ENCODE measurements around the gene ART3. TPM values are rescaled to one million over a fixed set of nuclear protein-coding genes. Genes with fewer than 3 reads are reported as not detected.
A peak's percentile ranks its signal among the peaks of the same experiment; 100 is the strongest.

Gene ART3
- total RNA-seq, 1 donor from 2014 or later: 0.45 TPM

GRCh38 chr4:76090241-76090691 lies 15.8 kb downstream of the ART3 start:
- DNase-seq (ENCODE audit: low spot score in 2 of 2, unreplicated experiment in 2 of 2): no peak

DNA sequence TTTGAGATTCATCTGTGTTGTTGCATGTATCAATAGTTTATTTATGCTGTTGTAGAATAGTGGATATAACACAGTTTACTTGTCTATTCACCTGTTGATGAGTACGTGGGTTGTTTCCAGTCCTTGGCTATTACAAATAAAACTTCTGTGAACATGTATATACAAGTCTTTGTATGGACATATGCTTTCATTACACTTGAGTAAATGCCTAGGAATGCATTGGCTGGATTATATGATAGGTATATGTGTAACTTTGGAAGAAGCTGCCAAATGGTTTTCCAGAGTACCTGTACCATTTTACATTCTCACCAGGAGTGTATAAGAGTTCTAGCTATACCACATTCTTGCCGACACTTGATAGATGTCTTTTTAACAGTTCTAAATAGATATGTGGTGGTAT lies 16.5 kb downstream of the ART3 start:
- H3K4me3 Mint-ChIP-seq: no peak overlapping the region
- TF ChIP-seq, protein P1, sequence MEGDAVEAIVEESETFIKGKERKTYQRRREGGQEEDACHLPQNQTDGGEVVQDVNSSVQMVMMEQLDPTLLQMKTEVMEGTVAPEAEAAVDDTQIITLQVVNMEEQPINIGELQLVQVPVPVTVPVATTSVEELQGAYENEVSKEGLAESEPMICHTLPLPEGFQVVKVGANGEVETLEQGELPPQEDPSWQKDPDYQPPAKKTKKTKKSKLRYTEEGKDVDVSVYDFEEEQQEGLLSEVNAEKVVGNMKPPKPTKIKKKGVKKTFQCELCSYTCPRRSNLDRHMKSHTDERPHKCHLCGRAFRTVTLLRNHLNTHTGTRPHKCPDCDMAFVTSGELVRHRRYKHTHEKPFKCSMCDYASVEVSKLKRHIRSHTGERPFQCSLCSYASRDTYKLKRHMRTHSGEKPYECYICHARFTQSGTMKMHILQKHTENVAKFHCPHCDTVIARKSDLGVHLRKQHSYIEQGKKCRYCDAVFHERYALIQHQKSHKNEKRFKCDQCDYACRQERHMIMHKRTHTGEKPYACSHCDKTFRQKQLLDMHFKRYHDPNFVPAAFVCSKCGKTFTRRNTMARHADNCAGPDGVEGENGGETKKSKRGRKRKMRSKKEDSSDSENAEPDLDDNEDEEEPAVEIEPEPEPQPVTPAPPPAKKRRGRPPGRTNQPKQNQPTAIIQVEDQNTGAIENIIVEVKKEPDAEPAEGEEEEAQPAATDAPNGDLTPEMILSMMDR (IDR thresholded peaks at IDR 0.05; ENCODE audit: unreplicated experiment): no peak
- no peaks in the 10 kb centered on the region for H3K27me3 Mint-ChIP-seq (ENCODE audit: low read depth)
- no peak for DNase-seq (ENCODE audit: low spot score in 2 of 2, unreplicated experiment in 2 of 2)
- H3K27ac Mint-ChIP-seq: no peak overlapping the region
- peaks cover 23% of the 10 kb centered on the region for H3K4me1 Mint-ChIP-seq
- H3K36me3 Mint-ChIP-seq: no peaks in the 10 kb centered on the region
- peaks cover 3% of the 10 kb centered on the region for H3K9me3 Mint-ChIP-seq

More at GRCh38 chr4:76090241-76090691, 15.8 kb downstream of the ART3 start:
- H3K9me3 Mint-ChIP-seq: peaks cover 3% of the 10 kb centered on the region
- no peaks in the 10 kb centered on the region for H3K36me3 Mint-ChIP-seq
- H3K4me1 Mint-ChIP-seq: peaks cover 18% of the 10 kb centered on the region
- TF ChIP-seq, protein P1 (IDR thresholded peaks at IDR 0.05; ENCODE audit: unreplicated experiment): no peak
- H3K27me3 Mint-ChIP-seq (ENCODE audit: low read depth): no peaks in the 10 kb centered on the region
- H3K27ac Mint-ChIP-seq: peak overlapping the region; percentile 10
- no peak overlapping the region for H3K4me3 Mint-ChIP-seq

DNA sequence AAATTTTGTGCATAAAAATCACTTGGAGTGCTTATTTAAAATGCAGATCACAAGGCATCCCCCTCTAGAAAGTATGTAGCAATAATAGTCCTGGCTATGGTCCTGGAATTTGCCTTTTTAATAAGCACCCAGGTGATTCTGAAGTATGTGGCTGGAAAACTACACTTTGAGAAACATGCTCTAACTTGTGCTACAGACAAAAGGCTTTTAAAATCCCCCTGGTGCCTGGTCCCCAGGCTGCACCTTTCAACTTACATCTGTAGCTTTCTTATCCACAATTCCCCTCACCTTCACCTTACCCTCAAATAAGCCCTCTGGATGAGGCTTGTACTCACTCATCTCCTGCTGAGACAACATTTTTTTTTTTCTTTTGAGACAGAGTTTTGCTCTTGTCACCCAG lies 21.1 kb downstream of the ART3 start:
- no peak for DNase-seq (ENCODE audit: low spot score in 2 of 2, unreplicated experiment in 2 of 2)
- H3K27ac Mint-ChIP-seq: peak overlapping the region; percentile 24
- TF ChIP-seq, protein P1 (IDR thresholded peaks at IDR 0.05; ENCODE audit: unreplicated experiment): no peak
- H3K9me3 Mint-ChIP-seq: peaks cover 3% of the 10 kb centered on the region
- H3K4me1 Mint-ChIP-seq: peaks cover 20% of the 10 kb centered on the region
- H3K36me3 Mint-ChIP-seq: no peaks in the 10 kb centered on the region
- no peaks in the 10 kb centered on the region for H3K27me3 Mint-ChIP-seq (ENCODE audit: low read depth)
- H3K4me3 Mint-ChIP-seq: no peak overlapping the region

GRCh38 chr4:76096076-76096475 lies 21.6 kb downstream of the ART3 start:
- no peaks in the 10 kb centered on the region for H3K27me3 Mint-ChIP-seq (ENCODE audit: low read depth)
- H3K36me3 Mint-ChIP-seq: no peaks in the 10 kb centered on the region
- H3K9me3 Mint-ChIP-seq: peaks cover 3% of the 10 kb centered on the region
- DNase-seq (ENCODE audit: low spot score in 2 of 2, unreplicated experiment in 2 of 2): no peak
- no peak overlapping the region for H3K4me3 Mint-ChIP-seq
- TF ChIP-seq, protein P1 (IDR thresholded peaks at IDR 0.05; ENCODE audit: unreplicated experiment): no peak
- peak overlapping the region; percentile 24 for H3K27ac Mint-ChIP-seq
- peaks cover 15% of the 10 kb centered on the region for H3K4me1 Mint-ChIP-seq

DNA sequence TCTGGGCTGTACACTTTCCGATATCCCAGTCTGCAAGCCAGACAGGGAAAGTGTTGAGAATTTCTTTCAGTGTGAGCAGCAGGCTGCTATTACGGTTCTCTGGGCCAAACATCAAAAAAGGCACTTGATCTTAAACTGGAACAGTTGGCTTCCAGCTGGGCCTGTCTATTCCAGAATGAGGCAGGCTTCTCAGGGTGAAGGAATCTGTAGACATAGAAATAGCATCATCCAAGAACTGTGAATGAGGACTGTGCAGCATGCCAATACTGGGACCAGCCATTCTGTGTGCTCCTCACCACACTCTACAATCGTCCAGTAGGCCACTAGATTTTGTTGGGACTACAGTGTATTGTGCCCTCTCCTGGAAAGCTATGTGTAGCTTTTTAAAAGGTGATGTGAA lies 31.1 kb downstream of the ART3 start:
- no peaks in the 10 kb centered on the region for H3K9me3 Mint-ChIP-seq
- peaks cover 12% of the 10 kb centered on the region for H3K4me1 Mint-ChIP-seq
- TF ChIP-seq, protein P1 (IDR thresholded peaks at IDR 0.05; ENCODE audit: unreplicated experiment): no peak
- no peaks in the 10 kb centered on the region for H3K36me3 Mint-ChIP-seq
- DNase-seq (ENCODE audit: low spot score in 2 of 2, unreplicated experiment in 2 of 2): no peak
- no peak overlapping the region for H3K27ac Mint-ChIP-seq
- no peaks in the 10 kb centered on the region for H3K27me3 Mint-ChIP-seq (ENCODE audit: low read depth)
- H3K4me3 Mint-ChIP-seq: no peak overlapping the region

DNA sequence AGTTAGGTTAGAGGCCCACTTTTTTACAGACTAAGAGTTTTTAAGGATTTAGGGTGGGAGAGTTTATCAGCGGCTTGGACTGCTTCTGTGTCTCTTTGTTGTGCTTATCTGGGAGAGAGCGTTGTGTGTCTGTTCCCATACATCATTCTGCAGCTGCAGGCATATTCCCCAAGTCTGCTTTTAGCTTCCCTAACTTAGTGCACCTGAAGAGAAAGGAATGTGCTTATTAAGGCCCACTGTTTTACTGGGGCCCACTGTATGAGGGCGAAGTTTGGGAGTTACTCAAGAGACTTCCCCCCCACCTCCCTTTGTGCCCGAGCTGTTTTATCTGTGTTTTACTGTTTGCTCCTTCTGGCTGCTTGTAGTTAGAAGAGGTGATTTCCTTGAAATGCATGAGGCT lies 31.9 kb downstream of the ART3 start:
- Mint-ChIP-seq H3K4me3 (no peak overlapping the region), H3K27ac (peak overlapping the region; percentile 22), H3K27me3 (ENCODE audit: low read depth) (no peaks in the 10 kb centered on the region), H3K9me3 (no peaks in the 10 kb centered on the region), H3K36me3 (no peaks in the 10 kb centered on the region), H3K4me1 (peaks cover 12% of the 10 kb centered on the region)
- DNase-seq (ENCODE audit: low spot score in 2 of 2, unreplicated experiment in 2 of 2): no peak
- TF ChIP-seq, protein P1 (IDR thresholded peaks at IDR 0.05; ENCODE audit: unreplicated experiment): no peak

Measured in mesothelial cell of epicardium (in vitro differentiated cells).